Stimulated activated CD8-positive, alpha-beta memory T cell treated with anti-CD3 and anti-CD28 coated beads, Interleukin-12 subunit alpha, Interleukin-12 subunit beta, amount 100 ng/mL, for 1 hour (primary cell): ENCODE data around the gene CXorf49.
"Not testable (repeated sequence)": the region's sequence is repeated elsewhere in the genome, so short reads cannot be mapped to it uniquely, and the experiment has no call there.

ENCODE experiments used
- DNase-seq: peaks from one replicate; pipeline ENCODE4 v3.0.0-alpha.2; 2020; ENCODE audit warnings: low read depth

CXorf49 gene

GRCh38 chrX:71718185-71718584 is at the start of gene CXorf49:
Gene CXorf49 (minus strand): TSS chrX:71718285. CDS start chrX:71718151, 134 bp downstream.
- not testable (repeated sequence) for DNase-seq

GRCh38 chrX:71767134-71767533 is 49.0 kb upstream of the CXorf49 start:
- DNase-seq = not testable (repeated sequence)

GRCh38 chrX:71765613-71766012 is 47.5 kb upstream of the CXorf49 start:
- not testable (repeated sequence) for DNase-seq

- DNase-seq = not testable (repeated sequence)
Observed at GRCh38 chrX:71764832-71765231, 46.7 kb upstream of the CXorf49 start.

GRCh38 chrX:71763049-71763448 is 45.0 kb upstream of the CXorf49 start, which contains the start of gene CXorf49B:
Gene CXorf49B (plus strand): TSS chrX:71763349. CDS start chrX:71763424, 75 bp downstream.
- not testable (repeated sequence) for DNase-seq

- not testable (repeated sequence) for DNase-seq
Observed at GRCh38 chrX:71760688-71761281, 42.7 kb upstream of the CXorf49 start.

- not testable (repeated sequence) for DNase-seq
Observed at GRCh38 chrX:71720289-71720886, 2.3 kb upstream of the CXorf49 start.

- not testable (repeated sequence) for DNase-seq
Observed at GRCh38 chrX:71719195-71719594, 1.1 kb upstream of the CXorf49 start.

GRCh38 chrX:71716323-71716722 is 1.8 kb downstream of the CXorf49 start:
- DNase-seq = not testable (repeated sequence)

- not testable (repeated sequence) for DNase-seq
Observed at GRCh38 chrX:71715551-71715950, 2.5 kb downstream of the CXorf49 start.

- DNase-seq = not testable (repeated sequence)
Observed at GRCh38 chrX:71714064-71714463, 4.0 kb downstream of the CXorf49 start.

- not testable (repeated sequence) for DNase-seq
Observed at GRCh38 chrX:71702853-71703252, 15.2 kb downstream of the CXorf49 start.

GRCh38 chrX:71699023-71699344 is 19.1 kb downstream of the CXorf49 start:
- DNase-seq = not testable (repeated sequence)

GRCh38 chrX:71698299-71699022 is 19.6 kb downstream of the CXorf49 start:
- DNase-seq = not testable (repeated sequence)

- DNase-seq = not testable (repeated sequence)
Observed at GRCh38 chrX:71697466-71698298, 20.4 kb downstream of the CXorf49 start.

GRCh38 chrX:71696641-71697465 is 21.2 kb downstream of the CXorf49 start:
- DNase-seq = not testable (repeated sequence)

- no peak for DNase-seq
Observed at GRCh38 chrX:71679575-71680207, 38.4 kb downstream of the CXorf49 start.

GRCh38 chrX:71677195-71677594 is 40.9 kb downstream of the CXorf49 start:
- not testable (repeated sequence) for DNase-seq

- not testable (repeated sequence) for DNase-seq
Observed at GRCh38 chrX:71676068-71676795, 41.9 kb downstream of the CXorf49 start.

GRCh38 chrX:71675636-71676035 is 42.4 kb downstream of the CXorf49 start:
- DNase-seq = not testable (repeated sequence)
